Measurements from ENCODE around the gene PIP5K1C. TPM values are rescaled to one million over a fixed set of nuclear protein-coding genes. Genes with fewer than 3 reads are reported as not detected.

The PIP5K1C gene
- total RNA-seq, 1 donor from 2014 or later = 6.3 TPM

- Histone ChIP-seq H3K9ac (ENCODE audit: low read depth in 1 of 3, low read length in 3 of 3) (no peak overlapping the region), H3K4me3 (ENCODE audit: low read length in 3 of 3) (no peak overlapping the region), H3K27me3 (ENCODE audit: control insufficient read depth in 3 of 3, insufficient read depth in 3 of 3, low read length in 3 of 3) (peaks cover 19 to 23% (median 22%) of the 10 kb centered on the region in 3 donors), H3K4me1 (ENCODE audit: control insufficient read depth in 3 of 3, insufficient read depth in 3 of 3, low read length in 3 of 3) (no peaks in the 10 kb centered on the region), H3K27ac (ENCODE audit: low read depth, low read length) (no peak overlapping the region), H3K9me3 (ENCODE audit: control insufficient read depth in 3 of 3, low read length in 3 of 3) (no peaks in the 10 kb centered on the region), H3K36me3 (ENCODE audit: control insufficient read depth in 3 of 3, insufficient read depth in 3 of 3, low read length in 3 of 3) (no peaks in the 10 kb centered on the region)
These were observed 35.9 kb upstream of the PIP5K1C start for GRCh38 chr19:3736106-3736724.

GRCh38 chr19:3734310-3734600, 34.0 kb upstream of the PIP5K1C start:
- Histone ChIP-seq H3K9me3 (ENCODE audit: control insufficient read depth in 3 of 3, low read length in 3 of 3) (no peaks in the 10 kb centered on the region), H3K4me1 (ENCODE audit: control insufficient read depth in 3 of 3, insufficient read depth in 3 of 3, low read length in 3 of 3) (no peaks in the 10 kb centered on the region), H3K27ac (ENCODE audit: low read depth, low read length) (no peak overlapping the region), H3K9ac (ENCODE audit: low read depth in 1 of 3, low read length in 3 of 3) (no peak overlapping the region), H3K4me3 (ENCODE audit: low read length in 3 of 3) (no peak overlapping the region), H3K27me3 (ENCODE audit: control insufficient read depth in 3 of 3, insufficient read depth in 3 of 3, low read length in 3 of 3) (peaks cover 19 to 23% (median 22%) of the 10 kb centered on the region in 3 donors), H3K36me3 (ENCODE audit: control insufficient read depth in 3 of 3, insufficient read depth in 3 of 3, low read length in 3 of 3) (no peaks in the 10 kb centered on the region)

GRCh38 chr19:3733549-3734309, 33.5 kb upstream of the PIP5K1C start:
- Histone ChIP-seq H3K27ac (ENCODE audit: low read depth, low read length) (no peak overlapping the region), H3K4me3 (ENCODE audit: low read length in 3 of 3) (no peak overlapping the region), H3K9ac (ENCODE audit: low read depth in 1 of 3, low read length in 3 of 3) (no peak overlapping the region), H3K4me1 (ENCODE audit: control insufficient read depth in 3 of 3, insufficient read depth in 3 of 3, low read length in 3 of 3) (no peaks in the 10 kb centered on the region), H3K9me3 (ENCODE audit: control insufficient read depth in 3 of 3, low read length in 3 of 3) (no peaks in the 10 kb centered on the region), H3K27me3 (ENCODE audit: control insufficient read depth in 3 of 3, insufficient read depth in 3 of 3, low read length in 3 of 3) (peaks cover 19 to 23% (median 22%) of the 10 kb centered on the region in 3 donors), H3K36me3 (ENCODE audit: control insufficient read depth in 3 of 3, insufficient read depth in 3 of 3, low read length in 3 of 3) (no peaks in the 10 kb centered on the region)

- Histone ChIP-seq H3K27me3 (ENCODE audit: control insufficient read depth in 3 of 3, insufficient read depth in 3 of 3, low read length in 3 of 3) (peaks cover 9 to 16% (median 9%) of the 10 kb centered on the region in 3 donors), H3K9me3 (ENCODE audit: control insufficient read depth in 3 of 3, low read length in 3 of 3) (no peaks in the 10 kb centered on the region), H3K9ac (ENCODE audit: low read depth in 1 of 3, low read length in 3 of 3) (no peak overlapping the region), H3K27ac (ENCODE audit: low read depth, low read length) (no peak overlapping the region), H3K36me3 (ENCODE audit: control insufficient read depth in 3 of 3, insufficient read depth in 3 of 3, low read length in 3 of 3) (no peaks in the 10 kb centered on the region), H3K4me3 (ENCODE audit: low read length in 3 of 3) (no peak overlapping the region), H3K4me1 (ENCODE audit: control insufficient read depth in 3 of 3, insufficient read depth in 3 of 3, low read length in 3 of 3) (no peaks in the 10 kb centered on the region)
These were observed 31.8 kb upstream of the PIP5K1C start for GRCh38 chr19:3732108-3732507.

GRCh38 chr19:3730457-3730958, 30.2 kb upstream of the PIP5K1C start:
- no peak overlapping the region for H3K9ac ChIP-seq (ENCODE audit: low read depth in 1 of 3, low read length in 3 of 3)
- H3K9me3 ChIP-seq (ENCODE audit: control insufficient read depth in 3 of 3, low read length in 3 of 3) = no peaks in the 10 kb centered on the region
- peaks cover 2 to 14% (median 5%) of the 10 kb centered on the region in 3 donors for H3K27me3 ChIP-seq (ENCODE audit: control insufficient read depth in 3 of 3, insufficient read depth in 3 of 3, low read length in 3 of 3)
- H3K36me3 ChIP-seq (ENCODE audit: control insufficient read depth in 3 of 3, insufficient read depth in 3 of 3, low read length in 3 of 3) = no peaks in the 10 kb centered on the region
- H3K4me1 ChIP-seq (ENCODE audit: control insufficient read depth in 3 of 3, insufficient read depth in 3 of 3, low read length in 3 of 3) = no peaks in the 10 kb centered on the region
- no peak overlapping the region for H3K4me3 ChIP-seq (ENCODE audit: low read length in 3 of 3)
- no peak overlapping the region for H3K27ac ChIP-seq (ENCODE audit: low read depth, low read length)

- Histone ChIP-seq H3K9me3 (ENCODE audit: control insufficient read depth in 3 of 3, low read length in 3 of 3) (no peaks in the 10 kb centered on the region), H3K27ac (ENCODE audit: low read depth, low read length) (no peak overlapping the region), H3K4me1 (ENCODE audit: control insufficient read depth in 3 of 3, insufficient read depth in 3 of 3, low read length in 3 of 3) (peaks cover 0 to 7% (median 2%) of the 10 kb centered on the region in 3 donors), H3K4me3 (ENCODE audit: low read length in 3 of 3) (no peak overlapping the region), H3K27me3 (ENCODE audit: control insufficient read depth in 3 of 3, insufficient read depth in 3 of 3, low read length in 3 of 3) (peaks cover 20 to 35% (median 25%) of the 10 kb centered on the region in 3 donors), H3K36me3 (ENCODE audit: control insufficient read depth in 3 of 3, insufficient read depth in 3 of 3, low read length in 3 of 3) (no peaks in the 10 kb centered on the region), H3K9ac (ENCODE audit: low read depth in 1 of 3, low read length in 3 of 3) (peak overlapping the region in 1 of 3 donors; percentile 33)
These were observed 25.5 kb upstream of the PIP5K1C start for GRCh38 chr19:3725640-3726310.

GRCh38 chr19:3725121-3725520, 24.9 kb upstream of the PIP5K1C start:
- Histone ChIP-seq H3K27me3 (ENCODE audit: control insufficient read depth in 3 of 3, insufficient read depth in 3 of 3, low read length in 3 of 3) (peaks cover 26 to 41% (median 31%) of the 10 kb centered on the region in 3 donors), H3K9ac (ENCODE audit: low read depth in 1 of 3, low read length in 3 of 3) (no peak overlapping the region), H3K36me3 (ENCODE audit: control insufficient read depth in 3 of 3, insufficient read depth in 3 of 3, low read length in 3 of 3) (no peaks in the 10 kb centered on the region), H3K4me1 (ENCODE audit: control insufficient read depth in 3 of 3, insufficient read depth in 3 of 3, low read length in 3 of 3) (peaks cover 0 to 7% (median 2%) of the 10 kb centered on the region in 3 donors), H3K4me3 (ENCODE audit: low read length in 3 of 3) (no peak overlapping the region), H3K27ac (ENCODE audit: low read depth, low read length) (no peak overlapping the region), H3K9me3 (ENCODE audit: control insufficient read depth in 3 of 3, low read length in 3 of 3) (no peaks in the 10 kb centered on the region)

GRCh38 chr19:3723883-3724282, 23.6 kb upstream of the PIP5K1C start:
- Histone ChIP-seq H3K4me3 (ENCODE audit: low read length in 3 of 3) (no peak overlapping the region), H3K9ac (ENCODE audit: low read depth in 1 of 3, low read length in 3 of 3) (no peak overlapping the region), H3K27me3 (ENCODE audit: control insufficient read depth in 3 of 3, insufficient read depth in 3 of 3, low read length in 3 of 3) (peaks cover 37 to 46% (median 41%) of the 10 kb centered on the region in 3 donors), H3K4me1 (ENCODE audit: control insufficient read depth in 3 of 3, insufficient read depth in 3 of 3, low read length in 3 of 3) (peaks cover 0 to 7% (median 2%) of the 10 kb centered on the region in 3 donors), H3K9me3 (ENCODE audit: control insufficient read depth in 3 of 3, low read length in 3 of 3) (no peaks in the 10 kb centered on the region), H3K27ac (ENCODE audit: low read depth, low read length) (no peak overlapping the region), H3K36me3 (ENCODE audit: control insufficient read depth in 3 of 3, insufficient read depth in 3 of 3, low read length in 3 of 3) (no peaks in the 10 kb centered on the region)

GRCh38 chr19:3723110-3723488, 22.8 kb upstream of the PIP5K1C start:
- H3K27ac ChIP-seq (ENCODE audit: low read depth, low read length) = no peak overlapping the region
- H3K9me3 ChIP-seq (ENCODE audit: control insufficient read depth in 3 of 3, low read length in 3 of 3) = no peaks in the 10 kb centered on the region
- peaks cover 37 to 46% (median 41%) of the 10 kb centered on the region in 3 donors for H3K27me3 ChIP-seq (ENCODE audit: control insufficient read depth in 3 of 3, insufficient read depth in 3 of 3, low read length in 3 of 3)
- H3K4me1 ChIP-seq (ENCODE audit: control insufficient read depth in 3 of 3, insufficient read depth in 3 of 3, low read length in 3 of 3) = peaks cover 0 to 7% (median 2%) of the 10 kb centered on the region in 3 donors
- H3K4me3 ChIP-seq (ENCODE audit: low read length in 3 of 3) = no peak overlapping the region
- H3K9ac ChIP-seq (ENCODE audit: low read depth in 1 of 3, low read length in 3 of 3) = no peak overlapping the region
- H3K36me3 ChIP-seq (ENCODE audit: control insufficient read depth in 3 of 3, insufficient read depth in 3 of 3, low read length in 3 of 3) = no peaks in the 10 kb centered on the region

All from skeletal muscle tissue (tissue), 4 donors.